Spleen (tissue), 11 donors: ENCODE results near the gene TBC1D2. TPM values are rescaled to one million over a fixed set of nuclear protein-coding genes. Genes with fewer than 3 reads are reported as not detected.

Source experiments
- DNase-seq: peaks from one replicate; pipeline ENCODE4 v3.0.0-alpha.2; 2020
- H3K27ac ChIP-seq, 8 donors: fragments of 200-600 bp; sonication (generic) in 7 of 8; 1 replicate in 4 of 8; 2 replicates in 4 of 8; pipeline versions ENCODE4 v1.5.0 to v1.8.0; 2016 to 2021; ENCODE audit warnings: inconsistent platforms in 4 of 8, mild to moderate bottlenecking in 4 of 8, moderate library complexity in 1 of 8
- H3K27me3 ChIP-seq, 7 donors: fragments of 200-600 bp; sonication (generic) in 6 of 7; replicated peaks in 1 of 7; 1 replicate in 4 of 7; 2 replicates in 3 of 7; pipeline versions ENCODE4 v1.5.0 to v1.8.0; 2016 to 2021; ENCODE audit warnings: inconsistent platforms in 3 of 7, mild to moderate bottlenecking in 1 of 7
- H3K36me3 ChIP-seq, 6 donors: fragments of 200-600 bp; sonication (generic) in 5 of 6; 1 replicate in 4 of 6; 2 replicates in 2 of 6; pipeline versions ENCODE4 v1.5.0 to v1.8.0; 2016 to 2021; ENCODE audit warnings: inconsistent platforms in 2 of 6
- H3K4me1 ChIP-seq, 6 donors: fragments of 200-600 bp; sonication (generic) in 5 of 6; 1 replicate in 3 of 6; 2 replicates in 3 of 6; pipeline versions ENCODE4 v1.5.0 to v1.8.0; 2016 to 2021; ENCODE audit warnings: inconsistent platforms in 3 of 6
- H3K4me3 ChIP-seq, 8 donors: fragments of 200-600 bp; sonication (generic) in 7 of 8; 1 replicate in 4 of 8; 2 replicates in 4 of 8; pipeline versions ENCODE4 v1.5.0 to v1.8.0; 2016 to 2021; ENCODE audit warnings: inconsistent platforms in 4 of 8, mild to moderate bottlenecking in 4 of 8, moderate library complexity in 2 of 8
- H3K9me3 ChIP-seq, 8 donors: fragments of 200-600 bp; sonication (generic) in 7 of 8; 1 replicate in 4 of 8; 2 replicates in 4 of 8; pipeline versions ENCODE4 v1.5.0 to v1.8.0; 2016 to 2021; ENCODE audit warnings: inconsistent platforms in 4 of 8
- CTCF ChIP-seq, 11 experiments: fragments of 200-600 bp in 7 of 11; fragments of 450-650 bp in 4 of 11; sonication (generic) in 4 of 11; IDR thresholded peaks in 8 of 11; conservative IDR thresholded peaks in 3 of 11; 1 replicate in 7 of 11; 2 replicates in 4 of 11; pipeline versions ENCODE4 v1.4.0 to v1.8.0; 2016 to 2021; ENCODE audit warnings: antibody characterized with exemption in 11 of 11, inconsistent platforms in 4 of 11, mild to moderate bottlenecking in 1 of 11
- POLR2A ChIP-seq, 3 donors: fragments of 450-650 bp; IDR thresholded peaks; one replicate each; pipeline ENCODE4 v1.5.1; 2017; ENCODE audit warnings: antibody characterized with exemption in 3 of 3, mild to moderate bottlenecking in 1 of 3
- POLR2AphosphoS5 ChIP-seq, 3 donors: sonication (generic); formaldehyde crosslinking; IDR thresholded peaks; one replicate each; pipeline ENCODE4 v1.5.1; 2017; ENCODE audit warnings: antibody characterized with exemption in 3 of 3
- WGBS, 5 donors: extraction: QIAGEN DNeasy Blood & Tissue Kit in 3 of 5; methylation state at CpG; one replicate each; pipeline versions ENCODE4 v1.1.5 to v1.1.7; 2013 to 2018; 5-methylcytosine and 5-hydroxymethylcytosine counted together
- intact Hi-C: fragments of 100-400 bp; cut with DNase I; formaldehyde crosslinking; loops from one replicate; pipeline ENCODE4 v1.15.0; 2023; ENCODE audit warnings: low total_unique reads
- polyA plus RNA-seq, 3 donors: library from polyadenylated mRNA; stranded (reverse); fragments of 200-250 nt; gene quantifications; one replicate each; pipeline ENCODE4 v1.2.1, GENCODE V29; 2013
- total RNA-seq, 7 donors: library from RNA; depleted of rRNA in 3 of 7; stranded (reverse); fragments of >200 nt in 3 of 7; fragmentation: NEBNext Ultra II Directional in 4 of 7; extraction: Animal tissue kit (Norgen Biotek cat#: 25700) in 4 of 7; gene quantifications; one replicate each; pipeline versions ENCODE4 v1.1.0 to v1.2.1, GENCODE V29; 2016 to 2021
- donor health status: healthy with polysubstance abuse.
- donor health status: DM: no; HTN: no; CAD: no; lungs with moderate emphysema.
- donor health status: DM: no; HTN: no; CAD: no.
- donor health status: Bipolar disorder and iron deficiency.
- donor health status: healthy.
- donor health status: DM: no; HTN: no; CAD: no.
- donor health status: DM: yes; HTN: yes; CAD: no.

TBC1D2 gene
- total and polyA plus RNA-seq, 10 donors = 2.7 to 27.2 (median 12.4) TPM

- no peak for DNase-seq
- Histone ChIP-seq H3K4me3 (no peak overlapping the region), H3K27me3 (no peaks in the 10 kb centered on the region), H3K27ac (no peak overlapping the region), H3K36me3 (no peaks in the 10 kb centered on the region), H3K4me1 (peaks cover 2 to 44% (median 23%) of the 10 kb centered on the region in 6 donors), H3K9me3 (no peaks in the 10 kb centered on the region)
- TF ChIP-seq POLR2A (IDR thresholded peaks at IDR 0.05) = no peak
- no peak for TF ChIP-seq CTCF (IDR thresholded peaks at IDR 0.05 in 8 of 11, conservative IDR thresholded peaks at IDR 0.05 in 3 of 11)
- no peak for TF ChIP-seq POLR2AphosphoS5 (IDR thresholded peaks at IDR 0.05)
- WGBS, 5 donors = 77 to 98% (median 93%) methylated on average over 5 of the region's 5 CpGs
- intact Hi-C loops = loop anchor here (10.0 kb wide), 1 partner anchor 116 kb away; no protein-coding TSS in a partner anchor
These were observed 64.7 kb downstream of the TBC1D2 start for GRCh38 chr9:98190757-98191105.

GRCh38 chr9:98189412-98189811, 66.0 kb downstream of the TBC1D2 start:
- intact Hi-C loops = no loop called here

GRCh38 chr9:98187926-98188325, 67.5 kb downstream of the TBC1D2 start:
- no peak overlapping the region for H3K27ac ChIP-seq
- TF ChIP-seq POLR2A (IDR thresholded peaks at IDR 0.05) = no peak
- no peak for TF ChIP-seq CTCF (IDR thresholded peaks at IDR 0.05 in 8 of 11, conservative IDR thresholded peaks at IDR 0.05 in 3 of 11)
- no peak for TF ChIP-seq POLR2AphosphoS5 (IDR thresholded peaks at IDR 0.05)
- no peaks in the 10 kb centered on the region for H3K36me3 ChIP-seq
- intact Hi-C loops = no loop called here
- no peak overlapping the region for H3K4me3 ChIP-seq
- H3K27me3 ChIP-seq = no peaks in the 10 kb centered on the region
- peak; percentile 37 for DNase-seq
- WGBS, 5 donors = 83 to 96% (median 94%) methylated on average over 5 of the region's 5 CpGs
- peaks cover 2 to 60% (median 19%) of the 10 kb centered on the region in 6 donors for H3K4me1 ChIP-seq
- no peaks in the 10 kb centered on the region for H3K9me3 ChIP-seq

More at GRCh38 chr9:98189412-98189811, 66.0 kb downstream of the TBC1D2 start:
- no peak for DNase-seq
- H3K27ac ChIP-seq = no peak overlapping the region
- no peak for TF ChIP-seq CTCF (IDR thresholded peaks at IDR 0.05 in 8 of 11, conservative IDR thresholded peaks at IDR 0.05 in 3 of 11)
- no peak for TF ChIP-seq POLR2A (IDR thresholded peaks at IDR 0.05)
- TF ChIP-seq POLR2AphosphoS5 (IDR thresholded peaks at IDR 0.05) = no peak
- no peaks in the 10 kb centered on the region for H3K27me3 ChIP-seq
- no peaks in the 10 kb centered on the region for H3K36me3 ChIP-seq
- H3K4me1 ChIP-seq = peaks cover 2 to 57% (median 26%) of the 10 kb centered on the region in 6 donors
- no peaks in the 10 kb centered on the region for H3K9me3 ChIP-seq
- H3K4me3 ChIP-seq = no peak overlapping the region
- WGBS, 5 donors = 75 to 88% (median 82%) methylated on average over 6 of the region's 6 CpGs

- no peak for DNase-seq
- Histone ChIP-seq H3K27me3 (no peaks in the 10 kb centered on the region), H3K27ac (peak overlapping the region in 1 of 8 donors; percentile 73), H3K4me3 (no peak overlapping the region), H3K4me1 (peaks cover 0 to 63% (median 19%) of the 10 kb centered on the region in 6 donors), H3K36me3 (no peaks in the 10 kb centered on the region), H3K9me3 (no peaks in the 10 kb centered on the region)
- TF ChIP-seq POLR2AphosphoS5 (IDR thresholded peaks at IDR 0.05) (no peak), CTCF (IDR thresholded peaks at IDR 0.05 in 8 of 11, conservative IDR thresholded peaks at IDR 0.05 in 3 of 11) (no peak), POLR2A (IDR thresholded peaks at IDR 0.05) (no peak)
- intact Hi-C loops = no loop called here
- 0 to 100% (median 42%) methylated on average over 1 of the region's 1 CpG for WGBS, 5 donors
These were observed 69.2 kb downstream of the TBC1D2 start for GRCh38 chr9:98186236-98186635.
